Esophagus muscularis mucosa (tissue), 4 donors: ENCODE results near the gene PFN2. TPM values are rescaled to one million over a fixed set of nuclear protein-coding genes. Genes with fewer than 3 reads are reported as not detected.
A peak's percentile ranks its signal among the peaks of the same experiment; 100 is the strongest.

Experiments used
- DNase-seq: peaks from one replicate; pipeline ENCODE4 v3.0.0-alpha.2; 2017; ENCODE audit errors: extremely low spot score
- H3K27ac ChIP-seq, 4 donors: fragments of 200-600 bp; sonication (generic); replicated peaks in 1 of 4; 1 replicate in 3 of 4; 2 replicates in 1 of 4; pipeline ENCODE4 v1.5.1; 2016 to 2019; ENCODE audit warnings: mild to moderate bottlenecking in 1 of 4
- H3K27me3 ChIP-seq, 4 donors: fragments of 200-600 bp; sonication (generic); one replicate each; pipeline versions ENCODE4 v1.5.1 to v1.6.0; 2016 to 2019
- H3K36me3 ChIP-seq, 4 donors: fragments of 200-600 bp; sonication (generic); one replicate each; pipeline ENCODE4 v1.5.1; 2016 to 2019
- H3K4me1 ChIP-seq, 4 donors: fragments of 200-600 bp; sonication (generic); one replicate each; pipeline ENCODE4 v1.5.1; 2016 to 2019
- H3K4me3 ChIP-seq, 4 donors: fragments of 200-600 bp; sonication (generic); 1 replicate in 2 of 4; 2 replicates in 2 of 4; pipeline ENCODE4 v1.5.1; 2016 to 2019; ENCODE audit warnings: mild to moderate bottlenecking in 4 of 4, moderate library complexity in 1 of 4
- H3K9me3 ChIP-seq, 4 donors: fragments of 200-600 bp; sonication (generic); 1 replicate in 3 of 4; 2 replicates in 1 of 4; pipeline ENCODE4 v1.5.1; 2016 to 2019
- CTCF ChIP-seq, 3 experiments: fragments of 200-600 bp in 2 of 3; fragments of 450-650 bp in 1 of 3; sonication (generic) in 2 of 3; IDR thresholded peaks; one replicate each; pipeline ENCODE4 v1.5.1; 2017 to 2019; ENCODE audit warnings: antibody characterized with exemption in 3 of 3, mild to moderate bottlenecking in 2 of 3, moderate library complexity in 1 of 3
- EP300 ChIP-seq: sonication (generic); formaldehyde crosslinking; IDR thresholded peaks from one replicate; pipeline ENCODE4 v1.6.1; 2017; ENCODE audit warnings: antibody characterized with exemption
- POLR2A ChIP-seq: fragments of 450-650 bp; IDR thresholded peaks from one replicate; pipeline ENCODE4 v1.6.1; 2017; ENCODE audit warnings: antibody characterized with exemption, moderate library complexity, mild to moderate bottlenecking, low read depth
- POLR2AphosphoS5 ChIP-seq, 2 donors: sonication (generic); formaldehyde crosslinking; IDR thresholded peaks; one replicate each; pipeline ENCODE4 v1.6.1; 2017; ENCODE audit warnings: antibody characterized with exemption in 2 of 2
- WGBS: methylation state at CpG from one replicate; pipeline ENCODE4 v1.1.5; 2018; 5-methylcytosine and 5-hydroxymethylcytosine counted together
- intact Hi-C: fragments of 100-400 bp; cut with DNase I; formaldehyde crosslinking; loops from one replicate; pipeline ENCODE4 v1.15.1; 2023
- total RNA-seq, 4 donors: library from RNA; depleted of rRNA; stranded (reverse); fragments of >200 nt; gene quantifications; one replicate each; pipeline versions ENCODE4 v1.1.0 to v1.2.1, GENCODE V29; 2016

The PFN2 gene, protein sequence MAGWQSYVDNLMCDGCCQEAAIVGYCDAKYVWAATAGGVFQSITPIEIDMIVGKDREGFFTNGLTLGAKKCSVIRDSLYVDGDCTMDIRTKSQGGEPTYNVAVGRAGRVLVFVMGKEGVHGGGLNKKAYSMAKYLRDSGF
- total RNA-seq, result 10 to 100 TPM; 46.4 to 56.1 (median 50.1) TPM

GRCh38 chr3:149970716-149971402 lies at the start of gene PFN2:
TSS of gene PFN2 (minus strand) at chr3:149970895. CDS start at chr3:149970856, 39 bp downstream.
- TF ChIP-seq POLR2AphosphoS5 (IDR thresholded peaks at IDR 0.05), result peak; percentile 15 to 71
- TF ChIP-seq CTCF (IDR thresholded peaks at IDR 0.05), result no peak
- H3K27me3 ChIP-seq, result no peaks in the 10 kb centered on the region
- 0% methylated on average over 2 of the region's 102 CpGs for WGBS
- peak within 1 kb of the TSS; percentile 95 to 98 (median 98) for H3K27ac ChIP-seq
- H3K4me1 ChIP-seq, result peaks cover 14 to 40% (median 37%) of the 10 kb centered on the region in 4 donors
- no peaks in the 10 kb centered on the region for H3K9me3 ChIP-seq
- intact Hi-C loops, result loop anchor here (10.0 kb wide), 1 partner anchor 524 kb away; no protein-coding TSS in a partner anchor
- DNase-seq, result no peak
- H3K4me3 ChIP-seq, result peak within 1 kb of the TSS; percentile 93 to 98 (median 96)
- peaks cover 0 to 6% (median 0%) of the 10 kb centered on the region in 4 donors for H3K36me3 ChIP-seq

DNA sequence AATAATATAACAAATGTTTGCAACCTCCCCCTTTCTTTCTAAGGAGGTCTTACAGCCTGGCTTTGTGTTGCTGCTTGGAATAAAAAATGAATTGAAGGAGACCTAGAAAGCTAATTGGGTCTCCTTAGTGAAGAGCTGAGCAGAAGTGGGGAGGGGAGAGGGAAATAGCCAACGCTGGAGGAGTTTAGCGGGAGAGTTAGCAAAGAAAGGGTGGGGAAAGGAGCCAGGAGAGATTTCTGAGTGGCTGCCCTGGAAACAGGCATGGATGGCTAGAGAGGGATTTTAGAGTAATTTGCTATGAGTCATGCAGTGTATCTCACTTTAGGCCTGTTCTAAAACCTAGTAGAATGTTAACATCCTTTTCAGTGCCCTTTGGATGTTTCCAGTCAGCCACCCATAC lies 45.2 kb upstream of the PFN2 start:
- no peaks in the 10 kb centered on the region for H3K9me3 ChIP-seq
- intact Hi-C loops, result no loop called here
- no peaks in the 10 kb centered on the region for H3K36me3 ChIP-seq
- no peaks in the 10 kb centered on the region for H3K4me1 ChIP-seq
- H3K4me3 ChIP-seq, result no peak overlapping the region
- TF ChIP-seq POLR2A, result no peak
- TF ChIP-seq EP300, result no peak
- no peak for TF ChIP-seq POLR2AphosphoS5 (IDR thresholded peaks at IDR 0.05)
- no peak for TF ChIP-seq CTCF (IDR thresholded peaks at IDR 0.05)
- H3K27ac ChIP-seq, result no peak overlapping the region
- H3K27me3 ChIP-seq, result no peaks in the 10 kb centered on the region
- no peak for DNase-seq
- 92% methylated on average over 2 of the region's 2 CpGs for WGBS

DNA sequence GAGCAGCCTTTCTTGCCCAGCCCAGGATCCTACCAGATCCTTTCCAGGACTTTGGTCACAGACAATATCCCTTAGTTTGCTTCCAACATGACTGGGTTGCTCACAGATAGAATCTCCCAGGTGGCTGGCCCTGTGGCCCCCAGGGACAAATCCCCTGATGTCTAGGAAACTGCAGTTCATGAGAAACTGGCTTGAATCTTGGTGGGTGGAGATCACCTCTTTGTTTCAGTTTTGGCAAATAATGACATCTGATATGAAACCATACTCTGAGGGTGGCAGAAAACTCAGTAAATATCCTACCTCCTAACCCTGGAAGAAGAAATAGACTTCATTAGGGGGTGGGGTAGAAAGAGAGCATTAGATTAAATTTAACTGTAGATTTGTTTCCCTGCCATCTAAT lies 44.1 kb upstream of the PFN2 start:
- H3K4me3 ChIP-seq, result no peak overlapping the region
- H3K9me3 ChIP-seq, result no peaks in the 10 kb centered on the region
- TF ChIP-seq POLR2A (no peak), EP300 (no peak), POLR2AphosphoS5 (IDR thresholded peaks at IDR 0.05) (no peak), CTCF (IDR thresholded peaks at IDR 0.05) (no peak)
- no peaks in the 10 kb centered on the region for H3K27me3 ChIP-seq
- intact Hi-C loops, result no loop called here
- H3K27ac ChIP-seq, result no peak overlapping the region
- no peak for DNase-seq
- H3K4me1 ChIP-seq, result no peaks in the 10 kb centered on the region
- H3K36me3 ChIP-seq, result no peaks in the 10 kb centered on the region

DNA sequence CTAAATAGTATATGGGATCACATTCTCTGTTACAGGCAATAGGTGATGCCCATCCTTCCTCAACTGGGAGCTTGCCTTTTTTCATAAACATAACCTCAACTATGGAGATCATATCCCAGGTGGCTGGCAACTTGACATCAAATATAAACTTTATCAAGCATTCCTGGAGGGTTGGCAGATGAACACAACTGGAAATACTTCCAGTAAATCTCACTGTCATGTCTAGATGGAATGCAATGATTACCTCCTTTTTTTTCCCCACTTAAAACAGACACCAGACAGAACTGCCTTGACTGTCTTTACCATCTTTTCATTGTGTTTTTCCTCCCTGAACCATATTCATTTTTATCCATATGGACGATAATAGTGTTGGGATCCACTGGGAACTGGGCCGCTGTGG lies 43.1 kb upstream of the PFN2 start:
- DNase-seq, result no peak
- Histone ChIP-seq H3K9me3 (no peaks in the 10 kb centered on the region), H3K27me3 (no peaks in the 10 kb centered on the region), H3K4me1 (no peaks in the 10 kb centered on the region), H3K27ac (no peak overlapping the region), H3K4me3 (no peak overlapping the region), H3K36me3 (no peaks in the 10 kb centered on the region)
- TF ChIP-seq CTCF (IDR thresholded peaks at IDR 0.05), result no peak
- no peak for TF ChIP-seq POLR2AphosphoS5 (IDR thresholded peaks at IDR 0.05)
- no peak for TF ChIP-seq EP300
- TF ChIP-seq POLR2A, result no peak
- intact Hi-C loops, result no loop called here
- 95% methylated on average over 2 of the region's 2 CpGs for WGBS

DNA sequence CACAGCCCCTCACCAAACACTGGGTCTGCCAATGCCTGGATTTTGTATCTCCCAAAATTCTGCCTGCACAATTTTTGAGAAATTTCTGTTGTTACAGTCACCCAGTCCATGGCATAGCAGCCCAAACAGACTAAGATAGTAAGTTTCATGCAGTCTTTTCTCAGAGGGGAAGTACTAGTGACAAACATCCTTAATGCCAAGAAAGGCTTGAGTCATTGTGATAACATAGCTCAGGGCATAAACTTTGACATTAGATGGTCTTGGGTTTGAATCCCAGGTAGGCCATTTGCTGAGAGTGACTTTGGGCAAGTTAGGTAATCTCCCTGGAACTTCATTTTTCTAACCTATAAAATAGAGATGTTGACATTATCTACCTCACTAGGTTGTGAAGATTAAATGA lies 36.1 kb upstream of the PFN2 start:
- intact Hi-C loops, result no loop called here
- Histone ChIP-seq H3K9me3 (no peaks in the 10 kb centered on the region), H3K36me3 (no peaks in the 10 kb centered on the region), H3K27ac (no peak overlapping the region), H3K27me3 (no peaks in the 10 kb centered on the region), H3K4me3 (no peak overlapping the region), H3K4me1 (no peaks in the 10 kb centered on the region)
- TF ChIP-seq CTCF (IDR thresholded peaks at IDR 0.05) (no peak), POLR2AphosphoS5 (IDR thresholded peaks at IDR 0.05) (no peak), POLR2A (no peak), EP300 (no peak)
- no peak for DNase-seq
